Urinary bladder (tissue), 4 donors: ENCODE results near the gene INTU. TPM values are rescaled to one million over a fixed set of nuclear protein-coding genes. Genes with fewer than 3 reads are reported as not detected.

Source experiments
- DNase-seq: peaks from one replicate; pipeline ENCODE4 v3.0.0-alpha.2; 2015; ENCODE audit errors: extremely low spot score
- H3K27ac ChIP-seq: one replicate; pipeline ENCODE4 v1.5.1; 2013; ENCODE audit warnings: low read depth, mild to moderate bottlenecking, moderate library complexity
- H3K36me3 ChIP-seq: one replicate; pipeline ENCODE4 v1.6.1; 2013; ENCODE audit warnings: mild to moderate bottlenecking, moderate library complexity; ENCODE audit not compliant: insufficient read depth
- H3K4me1 ChIP-seq: one replicate; pipeline ENCODE4 v1.6.1; 2013; ENCODE audit warnings: mild to moderate bottlenecking, moderate library complexity; ENCODE audit not compliant: insufficient read depth
- H3K4me3 ChIP-seq: one replicate; pipeline ENCODE4 v1.5.1; 2013; ENCODE audit warnings: low read depth, low read length
- WGBS: extraction: QIAGEN DNeasy Blood & Tissue Kit; methylation state at CpG from one replicate; pipeline ENCODE4 v1.1.7; 2013; 5-methylcytosine and 5-hydroxymethylcytosine counted together
- polyA plus RNA-seq: library from polyadenylated mRNA; stranded (reverse); fragments of 200-250 nt; gene quantifications from one replicate; pipeline ENCODE4 v1.2.3, GENCODE V29; 2013
- total RNA-seq: library from RNA; depleted of rRNA; stranded (reverse); fragments of >200 nt; gene quantifications from one replicate; pipeline ENCODE4 v1.2.3, GENCODE V29; 2014
- donor health status: healthy with polysubstance abuse.
- donor health status: healthy.

Gene INTU
- total and polyA plus RNA-seq, 2 donors = 3.1 to 33.6 TPM

DNA sequence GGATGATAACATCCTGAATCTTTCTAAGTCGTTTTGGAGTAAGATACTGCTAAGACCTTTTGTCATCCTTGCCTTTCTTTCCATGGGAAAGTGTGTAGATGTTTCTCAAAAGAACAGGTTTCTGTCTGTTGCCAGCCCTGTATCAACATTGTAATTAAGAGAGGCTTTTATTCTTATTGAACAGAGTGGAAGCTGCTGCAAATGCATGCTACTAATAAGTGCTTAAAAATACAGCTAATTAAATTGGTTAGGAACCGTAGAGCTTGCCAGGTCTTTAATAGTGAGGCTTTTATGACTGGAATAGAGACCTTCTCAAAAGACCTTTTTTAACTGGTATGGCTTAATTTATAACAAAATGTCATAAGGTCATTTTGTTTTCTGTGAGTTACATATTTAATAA is 34.4 kb downstream of the INTU start:
- Histone ChIP-seq H3K4me1 (no peaks in the 10 kb centered on the region), H3K4me3 (no peak overlapping the region), H3K36me3 (no peaks in the 10 kb centered on the region), H3K27ac (no peak overlapping the region)
- WGBS = 74% methylated on average over 2 of the region's 2 CpGs
- DNase-seq = no peak

GRCh38 chr4:127667772-127668171 is 35.0 kb downstream of the INTU start:
- H3K36me3 ChIP-seq = no peaks in the 10 kb centered on the region
- WGBS = 87% methylated on average over 2 of the region's 2 CpGs
- no peaks in the 10 kb centered on the region for H3K4me1 ChIP-seq
- DNase-seq = no peak
- H3K27ac ChIP-seq = no peak overlapping the region
- no peak overlapping the region for H3K4me3 ChIP-seq

GRCh38 chr4:127668770-127669169 is 36.0 kb downstream of the INTU start:
- H3K36me3 ChIP-seq = no peaks in the 10 kb centered on the region
- no peak overlapping the region for H3K4me3 ChIP-seq
- WGBS = 85% methylated on average over 2 of the region's 2 CpGs
- no peak for DNase-seq
- H3K4me1 ChIP-seq = no peaks in the 10 kb centered on the region
- no peak overlapping the region for H3K27ac ChIP-seq

DNA sequence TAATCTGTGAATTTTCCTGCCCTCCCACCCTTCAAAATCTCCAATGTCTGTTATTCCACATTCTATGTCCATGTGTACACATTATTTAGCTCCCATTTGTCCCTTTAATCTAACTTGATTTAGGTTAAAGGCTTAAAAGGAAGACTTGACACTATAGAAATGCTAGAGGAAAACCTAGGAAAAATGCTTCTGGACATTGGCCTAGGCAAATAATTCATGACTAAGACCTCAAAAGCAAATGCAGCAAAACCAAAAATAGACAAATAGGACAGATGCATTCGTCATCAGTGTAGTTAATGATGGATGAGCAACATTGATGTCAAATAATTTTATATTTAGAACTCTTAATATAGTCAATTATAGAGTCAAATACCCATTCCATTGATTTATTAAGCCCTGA is 36.9 kb downstream of the INTU start:
- no peak overlapping the region for H3K4me3 ChIP-seq
- H3K36me3 ChIP-seq = no peaks in the 10 kb centered on the region
- no peaks in the 10 kb centered on the region for H3K4me1 ChIP-seq
- H3K27ac ChIP-seq = no peak overlapping the region
- WGBS = 94% methylated on average over 1 of the region's 1 CpG
- DNase-seq = no peak

DNA sequence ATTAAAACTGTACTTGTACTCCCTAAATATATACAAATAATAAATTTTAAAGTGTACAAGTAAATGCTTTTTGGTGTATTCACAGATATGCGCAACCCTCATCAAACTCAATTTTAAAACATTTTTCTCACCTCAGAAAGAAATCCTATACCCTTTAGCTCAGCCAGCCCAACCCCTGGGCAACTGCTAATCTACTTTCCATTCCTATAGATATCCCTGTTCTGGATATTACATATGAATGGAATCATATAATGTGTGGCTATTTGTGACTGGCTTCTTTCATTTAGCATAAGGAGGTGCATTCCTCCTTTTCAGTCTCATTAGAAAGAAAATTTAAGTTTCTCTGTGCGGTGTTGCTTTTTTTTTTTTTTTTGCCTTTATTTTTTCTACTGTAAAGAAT is 39.4 kb downstream of the INTU start:
- no peaks in the 10 kb centered on the region for H3K36me3 ChIP-seq
- no peak overlapping the region for H3K27ac ChIP-seq
- no peak overlapping the region for H3K4me3 ChIP-seq
- H3K4me1 ChIP-seq = no peaks in the 10 kb centered on the region
- no peak for DNase-seq
- over 99% methylated on average over 2 of the region's 2 CpGs for WGBS

- H3K36me3 ChIP-seq = peaks cover 2% of the 10 kb centered on the region
- no peak overlapping the region for H3K27ac ChIP-seq
- no peak for DNase-seq
- no peaks in the 10 kb centered on the region for H3K4me1 ChIP-seq
- H3K4me3 ChIP-seq = no peak overlapping the region
These were observed 52.5 kb downstream of the INTU start for GRCh38 chr4:127685292-127685691.

DNA sequence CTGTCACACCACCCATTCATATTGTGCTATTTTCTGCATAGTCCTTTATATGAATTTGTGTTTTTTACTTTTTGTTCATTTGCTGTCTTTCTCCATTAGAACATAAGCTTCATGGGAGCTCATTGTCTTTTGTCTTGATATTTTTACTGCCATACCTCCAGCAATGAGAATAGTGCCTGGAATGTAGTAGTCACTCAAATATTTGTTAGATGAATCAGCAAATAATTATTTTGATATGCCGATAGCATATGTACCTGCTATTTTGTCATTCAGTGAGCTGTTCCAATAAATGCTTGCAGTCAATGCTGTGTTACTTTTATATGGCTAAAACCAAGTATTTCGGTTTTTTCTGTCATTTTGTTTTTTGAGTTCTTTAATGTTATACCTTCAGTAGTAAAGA is 53.9 kb downstream of the INTU start:
- DNase-seq = no peak
- Histone ChIP-seq H3K27ac (no peak overlapping the region), H3K4me1 (no peaks in the 10 kb centered on the region), H3K36me3 (peaks cover 2% of the 10 kb centered on the region), H3K4me3 (no peak overlapping the region)
- WGBS = 89% methylated on average over 2 of the region's 2 CpGs

- 89% methylated on average over 7 of the region's 7 CpGs for WGBS
- no peaks in the 10 kb centered on the region for H3K4me1 ChIP-seq
- H3K4me3 ChIP-seq = no peak overlapping the region
- H3K27ac ChIP-seq = no peak overlapping the region
- DNase-seq = no peak
- H3K36me3 ChIP-seq = peaks cover 2% of the 10 kb centered on the region
These were observed 54.8 kb downstream of the INTU start for GRCh38 chr4:127687580-127687979.

- H3K36me3 ChIP-seq = no peaks in the 10 kb centered on the region
- no peak overlapping the region for H3K4me3 ChIP-seq
- no peak for DNase-seq
- no peaks in the 10 kb centered on the region for H3K4me1 ChIP-seq
- H3K27ac ChIP-seq = no peak overlapping the region
- WGBS = 92% methylated on average over 4 of the region's 4 CpGs
These were observed 66.0 kb downstream of the INTU start for GRCh38 chr4:127698789-127699200.

DNA sequence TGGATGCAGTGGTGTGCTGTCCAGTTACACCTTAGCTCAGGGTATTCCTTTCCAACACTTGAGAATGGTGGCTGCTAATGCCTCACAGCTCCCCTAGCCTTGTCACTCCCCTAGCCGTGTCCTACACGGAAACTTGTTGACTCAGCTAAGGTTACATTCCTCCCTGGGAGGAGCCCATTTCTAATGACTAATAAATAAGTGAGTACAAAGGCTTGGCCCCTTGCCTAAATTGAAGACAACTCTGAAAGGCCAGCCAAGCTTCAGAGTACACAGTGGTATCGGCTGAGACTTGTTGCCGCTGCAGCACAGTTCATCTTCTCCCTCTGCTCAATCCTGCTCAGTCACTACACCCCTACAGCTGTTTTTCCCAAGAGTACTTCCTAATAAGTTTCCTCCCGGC is 76.2 kb downstream of the INTU start:
- H3K4me3 ChIP-seq = no peak overlapping the region
- H3K27ac ChIP-seq = no peak overlapping the region
- H3K4me1 ChIP-seq = no peaks in the 10 kb centered on the region
- DNase-seq = peak; percentile 75
- peaks cover 4% of the 10 kb centered on the region for H3K36me3 ChIP-seq
- WGBS = 47% methylated on average over 5 of the region's 5 CpGs

DNA sequence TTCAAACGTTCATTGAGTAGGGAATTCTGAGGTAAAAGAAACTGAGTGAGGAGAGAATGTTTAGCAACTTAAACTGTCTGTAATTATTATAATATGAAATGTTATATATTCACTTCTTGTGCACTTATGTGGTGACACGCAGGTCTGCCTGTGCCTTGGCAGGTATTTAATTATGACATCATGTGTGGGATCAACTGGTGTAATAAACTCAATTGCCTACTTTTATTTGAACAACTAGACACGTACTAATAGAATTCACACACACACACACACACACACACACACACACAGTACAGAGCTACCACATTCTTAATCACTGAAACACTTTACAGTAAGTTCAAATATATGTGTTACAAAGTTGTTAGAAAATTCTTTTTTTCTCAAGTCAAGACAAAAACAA is 76.7 kb downstream of the INTU start:
- no peak overlapping the region for H3K4me3 ChIP-seq
- H3K36me3 ChIP-seq = peaks cover 4% of the 10 kb centered on the region
- H3K27ac ChIP-seq = no peak overlapping the region
- WGBS = 75% methylated on average over 3 of the region's 3 CpGs
- H3K4me1 ChIP-seq = no peaks in the 10 kb centered on the region
- DNase-seq = no peak

GRCh38 chr4:127730142-127730913 is 97.6 kb downstream of the INTU start, which contains the start of gene SLC25A31:
SLC25A31 (plus strand) TSS chr4:127730400; CDS start chr4:127730546, 146 bp downstream.
- H3K4me3 ChIP-seq = no peak within 1 kb of the TSS
- no peaks in the 10 kb centered on the region for H3K4me1 ChIP-seq
- no peak within 1 kb of the TSS for H3K27ac ChIP-seq
- DNase-seq = no peak
- 96% methylated on average over 64 of the region's 64 CpGs for WGBS
- H3K36me3 ChIP-seq = no peaks in the 10 kb centered on the region

GRCh38 chr4:127731406-127731805 is 98.6 kb downstream of the INTU start:
- no peaks in the 10 kb centered on the region for H3K4me1 ChIP-seq
- no peaks in the 10 kb centered on the region for H3K36me3 ChIP-seq
- DNase-seq = no peak
- 98% methylated on average over 19 of the region's 19 CpGs for WGBS
- H3K27ac ChIP-seq = no peak overlapping the region
- H3K4me3 ChIP-seq = no peak overlapping the region

DNA sequence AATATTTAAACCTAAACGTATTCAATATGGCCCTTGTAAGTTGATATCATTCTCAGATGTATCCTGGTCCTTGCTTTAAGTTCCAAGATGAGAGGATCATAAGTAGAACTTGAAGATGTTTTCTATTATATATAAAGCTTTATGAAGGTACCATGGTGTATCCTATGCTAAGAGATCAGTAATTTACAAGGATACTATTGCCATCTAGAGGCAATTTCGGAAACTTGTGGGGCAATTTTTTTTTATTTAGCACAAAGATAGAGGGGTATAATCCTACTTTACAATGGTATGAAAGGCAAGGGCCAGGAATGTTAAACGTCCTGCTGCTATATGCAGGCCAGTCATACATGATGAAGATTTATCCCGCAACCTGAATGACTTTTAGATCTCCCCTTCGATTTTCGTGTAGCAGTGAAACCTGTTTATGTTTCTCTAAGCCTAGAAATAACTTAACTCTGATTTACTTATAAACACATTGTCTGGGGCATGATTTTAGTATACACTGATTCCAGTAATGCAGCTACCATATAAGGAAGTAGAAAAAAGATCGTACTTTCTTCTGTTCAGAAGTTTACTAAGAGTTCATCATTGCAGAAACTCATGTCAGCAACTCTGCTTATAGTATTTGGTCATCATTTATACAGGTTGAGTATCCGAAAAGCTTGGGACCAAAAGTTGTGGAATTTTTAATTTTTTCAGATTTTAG is 100.0 kb downstream of the INTU start:
- peak; percentile 20 for DNase-seq
- H3K4me3 ChIP-seq = no peak overlapping the region
- H3K4me1 ChIP-seq = no peaks in the 10 kb centered on the region
- 14% methylated on average over 8 of the region's 8 CpGs for WGBS
- no peak overlapping the region for H3K27ac ChIP-seq
- H3K36me3 ChIP-seq = no peaks in the 10 kb centered on the region
